SK-N-MC (cell line): Measurements from ENCODE around the gene EGFR.

Experiments used
- DNase-seq: peaks from one replicate; pipeline ENCODE4 v3.0.0-alpha.2; 2011; ENCODE audit warnings: low read depth, low spot score
- H3K27ac ChIP-seq: fragments of 200-600 bp; sonication (generic); 2 replicates; pipeline ENCODE4 v1.5.1; 2016; ENCODE audit warnings: mixed run types
- H3K36me3 ChIP-seq: fragments of 200-600 bp; sonication (generic); 2 replicates; pipeline ENCODE4 v1.6.1; 2017; ENCODE audit warnings: antibody characterized with exemption, low read length, mixed read lengths; ENCODE audit not compliant: insufficient read depth
- H3K4me3 ChIP-seq: fragments of 200-600 bp; sonication (generic); 2 replicates; pipeline ENCODE4 v1.5.1; 2016
- H3K9ac ChIP-seq: fragments of 200-600 bp; sonication (generic); 2 replicates; pipeline ENCODE4 v1.8.0; 2017; ENCODE audit warnings: mixed run types, mixed read lengths; ENCODE audit not compliant: insufficient read length
- H3K9me3 ChIP-seq: fragments of 200-600 bp; sonication (generic); 2 replicates; pipeline ENCODE4 v1.6.1; 2017; ENCODE audit warnings: low read depth, mild to moderate bottlenecking, antibody characterized with exemption, low read length, moderate library complexity, mixed read lengths
- EZH2 ChIP-seq: fragments of 200-600 bp; sonication (generic); IDR thresholded peaks from one replicate; pipeline ENCODE4 v1.6.1; 2017; ENCODE audit warnings: antibody characterized with exemption
- FOXP2 ChIP-seq: optimal IDR thresholded peaks from 2 replicates; pipeline ENCODE3; 2011; ENCODE audit warnings: mild to moderate bottlenecking, moderate library complexity; ENCODE audit not compliant: insufficient read depth; ENCODE audit errors: extremely low read length, control extremely low read depth
- POLR2AphosphoS5 ChIP-seq: IDR thresholded peaks from 2 replicates; pipeline ENCODE4 v1.6.1; 2012; ENCODE audit warnings: mild to moderate bottlenecking, low read depth, low read length, borderline replicate concordance

EGFR gene

DNA sequence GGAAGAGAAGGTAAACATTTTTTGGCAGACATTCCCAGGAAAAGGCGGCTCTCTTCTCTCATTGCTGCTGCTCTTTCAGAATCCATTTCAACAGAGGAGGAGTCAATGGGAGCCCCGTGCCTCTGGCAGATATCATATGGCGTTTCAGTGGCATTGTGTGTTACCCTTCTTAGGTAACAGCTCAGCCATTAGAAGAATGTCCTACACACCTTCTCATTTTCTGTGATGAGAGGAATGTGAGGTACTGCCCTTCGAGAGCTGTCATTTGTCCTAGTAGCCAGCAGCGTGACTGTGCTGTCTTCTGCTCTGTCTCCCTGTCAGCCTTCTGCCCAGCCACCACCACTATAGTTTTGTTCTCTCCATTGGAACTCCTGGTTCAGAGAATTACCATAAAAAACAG is 102.4 kb downstream of the EGFR start:
- Histone ChIP-seq H3K9me3 (no peaks in the 10 kb centered on the region), H3K9ac (no peak overlapping the region), H3K36me3 (no peaks in the 10 kb centered on the region), H3K4me3 (no peak overlapping the region), H3K27ac (no peak overlapping the region)
- DNase-seq: no peak
- TF ChIP-seq EZH2: no peak
- TF ChIP-seq FOXP2: no peak
- no peak for TF ChIP-seq POLR2AphosphoS5

GRCh38 chr7:55122263-55122662 is 103.4 kb downstream of the EGFR start:
- TF ChIP-seq EZH2: no peak
- TF ChIP-seq POLR2AphosphoS5: no peak
- no peak for TF ChIP-seq FOXP2
- H3K36me3 ChIP-seq: no peaks in the 10 kb centered on the region
- H3K9ac ChIP-seq: no peak overlapping the region
- H3K27ac ChIP-seq: no peak overlapping the region
- no peaks in the 10 kb centered on the region for H3K9me3 ChIP-seq
- DNase-seq: no peak
- no peak overlapping the region for H3K4me3 ChIP-seq

GRCh38 chr7:55124989-55125875 is 106.4 kb downstream of the EGFR start:
- TF ChIP-seq POLR2AphosphoS5 (no peak), FOXP2 (no peak), EZH2 (no peak)
- no peak overlapping the region for H3K4me3 ChIP-seq
- H3K36me3 ChIP-seq: no peaks in the 10 kb centered on the region
- H3K9me3 ChIP-seq: no peaks in the 10 kb centered on the region
- H3K9ac ChIP-seq: no peak overlapping the region
- H3K27ac ChIP-seq: no peak overlapping the region
- DNase-seq: no peak

GRCh38 chr7:55127135-55127551 is 108.3 kb downstream of the EGFR start:
- H3K9me3 ChIP-seq: no peaks in the 10 kb centered on the region
- H3K27ac ChIP-seq: no peak overlapping the region
- H3K4me3 ChIP-seq: no peak overlapping the region
- no peak for DNase-seq
- TF ChIP-seq POLR2AphosphoS5 (no peak), FOXP2 (no peak), EZH2 (no peak)
- no peaks in the 10 kb centered on the region for H3K36me3 ChIP-seq
- H3K9ac ChIP-seq: no peak overlapping the region

DNA sequence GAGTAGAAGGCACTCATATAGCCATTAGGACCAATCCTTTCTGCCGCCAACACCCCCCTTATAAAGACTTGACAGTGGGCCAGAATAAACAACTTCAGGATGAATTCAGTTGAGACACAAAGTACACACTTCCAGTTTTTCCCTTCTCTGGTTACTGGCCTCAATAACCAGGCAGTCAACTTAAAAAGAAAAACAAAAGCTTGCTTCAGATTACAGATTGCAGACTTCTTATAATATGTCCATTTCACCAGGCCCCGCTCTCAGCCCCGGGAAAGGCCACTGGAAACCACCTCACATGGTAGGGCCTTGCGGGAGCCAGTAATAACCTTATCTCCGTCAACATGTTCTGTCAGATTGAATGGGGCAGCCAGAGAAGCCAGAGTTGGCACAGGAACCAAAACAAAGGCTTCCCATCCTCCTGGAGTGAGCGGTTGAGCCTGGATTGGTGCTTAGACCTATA is 108.8 kb downstream of the EGFR start:
- no peak overlapping the region for H3K27ac ChIP-seq
- no peaks in the 10 kb centered on the region for H3K36me3 ChIP-seq
- H3K9ac ChIP-seq: no peak overlapping the region
- TF ChIP-seq POLR2AphosphoS5: no peak
- DNase-seq: no peak
- no peaks in the 10 kb centered on the region for H3K9me3 ChIP-seq
- H3K4me3 ChIP-seq: no peak overlapping the region

DNA sequence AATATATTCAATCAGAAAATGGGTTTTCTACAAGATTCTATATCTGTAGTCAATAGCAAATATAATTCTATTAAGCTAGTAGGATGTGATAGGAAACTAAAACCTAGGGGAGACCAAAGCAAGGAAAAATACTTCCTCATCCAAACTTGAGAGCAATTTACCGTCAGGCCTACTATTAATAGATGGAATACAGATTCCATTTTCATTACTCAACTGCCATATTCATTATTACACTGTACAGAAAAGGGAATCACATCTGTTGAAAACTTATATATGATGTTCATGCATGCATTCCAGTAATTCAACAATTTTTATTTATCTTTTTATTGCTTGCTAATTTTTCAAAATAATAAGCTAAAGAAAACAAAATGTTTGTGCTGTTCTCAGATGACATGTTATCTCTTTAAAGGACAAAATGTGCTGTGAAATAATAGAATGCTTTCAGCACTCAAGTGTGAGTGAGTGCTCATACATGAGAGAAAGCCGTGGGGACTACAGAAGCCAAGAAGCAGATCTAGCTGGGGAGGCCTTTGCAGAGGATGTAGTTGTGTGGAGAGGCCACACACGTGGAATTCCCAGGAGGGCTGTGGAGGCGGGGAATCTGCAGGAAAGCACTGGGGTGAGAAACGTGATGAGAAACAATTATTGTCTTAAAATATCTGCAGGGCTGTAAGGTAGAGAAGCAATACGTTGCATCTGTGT is 110.0 kb downstream of the EGFR start:
- H3K27ac ChIP-seq: no peak overlapping the region

GRCh38 chr7:55129541-55130394 is 111.0 kb downstream of the EGFR start:
- Histone ChIP-seq H3K9me3 (no peaks in the 10 kb centered on the region), H3K36me3 (no peaks in the 10 kb centered on the region), H3K4me3 (no peak overlapping the region), H3K27ac (no peak overlapping the region), H3K9ac (no peak overlapping the region)
- TF ChIP-seq FOXP2: no peak
- TF ChIP-seq POLR2AphosphoS5: no peak
- TF ChIP-seq EZH2: no peak
- no peak for DNase-seq

More for the DNA sequence above, 110.0 kb downstream of the EGFR start:
- Histone ChIP-seq H3K9ac (no peak overlapping the region), H3K36me3 (no peaks in the 10 kb centered on the region), H3K9me3 (no peaks in the 10 kb centered on the region), H3K4me3 (no peak overlapping the region)
- DNase-seq: no peak
- TF ChIP-seq POLR2AphosphoS5 (no peak), EZH2 (no peak), FOXP2 (no peak)

- Histone ChIP-seq H3K27ac (no peak overlapping the region), H3K4me3 (no peak overlapping the region), H3K9me3 (no peaks in the 10 kb centered on the region), H3K36me3 (no peaks in the 10 kb centered on the region), H3K9ac (no peak overlapping the region)
- TF ChIP-seq FOXP2 (no peak), POLR2AphosphoS5 (no peak), EZH2 (no peak)
- DNase-seq: no peak
Measured at GRCh38 chr7:55130395-55131141, 111.8 kb downstream of the EGFR start.
